Right ventricle myocardium superior (tissue), 1 donor: ENCODE data around the gene CCDC175. TPM values are rescaled to one million over a fixed set of nuclear protein-coding genes. Genes with fewer than 3 reads are reported as not detected.

Experiments
- ATAC-seq: fragments of 200-7000 bp; cut with Tn5 transposase; one replicate; pipeline ENCODE4 v1.9.1; 2020; ENCODE audit warnings: mild to moderate bottlenecking; ENCODE audit not compliant: poor library complexity
- DNase-seq: peaks from one replicate; pipeline ENCODE4 v3.0.0-alpha.2; 2020
- intact Hi-C: fragments of 100-400 bp; cut with DNase I; formaldehyde crosslinking; loops from one replicate; pipeline ENCODE4 v1.11.2; 2022
- long read RNA-seq: library from polyadenylated mRNA; unstranded; transcript quantifications from one replicate; pipeline ENCODE4 v2.0.0, GENCODE V29; 2021
- total RNA-seq: library from RNA; stranded (reverse); fragmentation: NEBNext Ultra II Directional; extraction: Animal tissue kit (Norgen Biotek cat#: 25700); gene quantifications from one replicate; pipeline ENCODE4 v1.2.1, GENCODE V29; 2021
- donor health status: DM: no; HTN: yes; CAD: no; lungs with severe emphysema.

CCDC175 gene
- total RNA-seq = not detected
- long read RNA-seq = 0 reads

GRCh38 chr14:59576332-59577294 lies at the start of gene CCDC175:
Gene CCDC175 (minus strand): TSS chr14:59576812. CDS start chr14:59576775, 37 bp downstream.
- intact Hi-C loops = no loop called here
- ATAC-seq (peak; percentile 97), DNase-seq (peak; percentile 92)

GRCh38 chr14:59622631-59623030 lies 46.0 kb upstream of the CCDC175 start:
- ATAC-seq (no peak), DNase-seq (no peak)
- intact Hi-C loops = no loop called here

DNA sequence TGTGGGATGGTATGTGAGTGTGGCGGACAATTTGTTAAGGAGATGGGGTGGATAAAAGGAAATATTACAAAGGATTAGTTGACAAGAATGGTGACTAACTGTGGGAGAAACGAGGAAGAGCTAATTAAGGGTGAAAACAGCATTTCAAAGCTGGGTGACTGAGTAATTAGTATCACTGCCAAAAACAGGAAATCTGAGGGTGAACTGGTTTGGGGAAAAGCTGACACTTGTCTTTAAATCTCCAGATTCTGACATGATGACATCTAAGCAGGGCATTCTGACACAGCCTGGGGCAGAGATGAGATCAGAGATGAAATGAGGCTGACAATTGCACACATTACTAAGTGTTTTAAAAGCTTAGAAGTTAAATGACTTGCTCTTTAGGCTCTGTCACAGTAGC lies 42.4 kb upstream of the CCDC175 start:
- ATAC-seq (no peak), DNase-seq (no peak)
- intact Hi-C loops = no loop called here

DNA sequence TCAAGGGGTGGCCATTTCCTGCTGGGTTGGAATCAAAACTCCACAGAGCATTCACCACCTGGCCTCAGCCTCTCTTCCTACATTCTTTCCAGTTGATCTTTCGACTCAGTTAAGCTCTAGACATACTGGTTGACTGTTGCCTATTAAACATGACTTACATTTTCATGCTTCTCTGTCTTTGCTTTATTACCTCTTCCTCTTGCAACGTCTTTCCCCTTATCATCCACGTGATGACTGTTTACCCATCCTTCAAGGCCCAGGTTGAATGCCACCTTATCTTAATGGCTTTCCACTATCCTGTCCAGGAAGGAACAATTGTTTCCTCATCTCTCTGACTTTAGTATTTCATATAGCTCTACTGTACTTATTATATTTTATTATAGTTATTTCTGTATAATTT lies 24.4 kb upstream of the CCDC175 start:
- no peak for DNase-seq
- ATAC-seq = no peak
- intact Hi-C loops = no loop called here

GRCh38 chr14:59600211-59600945 lies 23.8 kb upstream of the CCDC175 start:
- intact Hi-C loops = no loop called here
- no peak for ATAC-seq

GRCh38 chr14:59595071-59595470 lies 18.5 kb upstream of the CCDC175 start:
- DNase-seq (no peak), ATAC-seq (no peak)
- intact Hi-C loops = no loop called here

More at GRCh38 chr14:59600211-59600945, 23.8 kb upstream of the CCDC175 start:
- DNase-seq = no peak

DNA sequence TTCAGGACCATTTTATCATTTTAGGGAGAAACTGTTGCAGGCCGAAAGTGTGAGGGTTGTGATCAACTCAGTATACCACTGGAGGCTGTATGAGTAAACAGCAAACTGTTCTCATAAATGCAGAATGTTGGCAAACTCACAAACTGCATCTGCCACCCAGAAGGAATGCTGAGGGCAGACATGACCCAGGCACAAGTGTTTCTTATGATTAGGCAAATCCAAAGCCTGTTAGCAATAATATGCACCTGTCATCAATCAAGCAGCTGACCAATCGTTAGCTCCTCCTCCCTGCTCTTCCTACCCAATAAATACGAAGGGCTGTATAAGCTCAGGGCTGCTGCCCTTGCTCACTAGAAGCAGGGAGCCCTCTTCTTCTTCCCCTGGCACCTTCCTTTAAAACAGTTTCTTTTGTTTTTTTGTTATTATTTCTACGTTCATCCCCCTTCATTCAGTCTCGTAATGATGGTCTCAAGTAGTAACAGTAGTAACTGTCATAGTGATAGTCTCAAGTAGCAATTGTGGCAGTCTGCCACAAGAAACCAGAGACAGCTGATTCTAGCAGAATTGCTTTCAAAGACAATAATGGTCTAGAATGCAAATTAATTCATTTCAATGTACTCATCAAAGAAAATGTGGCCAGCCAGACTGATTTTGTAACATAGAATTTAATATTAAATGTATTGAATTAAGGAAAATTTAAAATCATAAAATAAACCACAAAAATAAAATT lies 15.2 kb upstream of the CCDC175 start:
- intact Hi-C loops = no loop called here
- DNase-seq (no peak), ATAC-seq (no peak)

- DNase-seq (no peak), ATAC-seq (no peak)
- intact Hi-C loops = no loop called here
Observed at GRCh38 chr14:59588101-59588500, 11.5 kb upstream of the CCDC175 start.

DNA sequence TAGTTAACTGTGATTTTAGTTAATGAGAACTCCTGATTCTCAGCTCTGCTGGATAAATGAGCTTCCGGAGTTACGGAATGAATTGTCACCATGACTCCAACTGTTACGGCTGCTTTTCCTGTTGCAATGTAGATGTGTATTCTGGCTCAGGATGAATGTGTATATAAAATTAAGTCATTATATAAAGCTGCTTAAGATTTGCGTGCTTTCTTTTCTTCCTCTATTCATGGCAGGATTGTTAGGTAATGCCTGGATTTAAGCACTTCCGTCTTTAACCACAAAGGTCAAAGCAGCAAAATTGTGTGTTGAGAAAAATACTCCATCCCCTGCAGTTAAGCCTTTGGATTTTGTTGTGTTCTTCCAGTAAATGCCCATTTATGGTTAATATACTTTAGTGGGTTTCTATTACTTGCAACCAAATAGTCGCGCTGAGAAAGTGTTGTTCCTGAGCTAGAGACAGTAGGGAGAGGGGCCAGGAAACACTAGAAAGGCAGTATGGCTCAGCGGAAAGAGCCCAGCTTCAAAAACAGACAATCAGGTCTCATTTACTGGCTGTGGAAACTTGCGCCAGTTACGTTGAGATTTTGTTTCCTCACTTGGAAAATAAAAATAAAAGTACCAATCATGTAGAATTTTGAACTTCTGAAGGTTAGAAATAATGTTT lies 9.4 kb upstream of the CCDC175 start:
- DNase-seq (no peak), ATAC-seq (no peak)
- intact Hi-C loops = no loop called here

DNA sequence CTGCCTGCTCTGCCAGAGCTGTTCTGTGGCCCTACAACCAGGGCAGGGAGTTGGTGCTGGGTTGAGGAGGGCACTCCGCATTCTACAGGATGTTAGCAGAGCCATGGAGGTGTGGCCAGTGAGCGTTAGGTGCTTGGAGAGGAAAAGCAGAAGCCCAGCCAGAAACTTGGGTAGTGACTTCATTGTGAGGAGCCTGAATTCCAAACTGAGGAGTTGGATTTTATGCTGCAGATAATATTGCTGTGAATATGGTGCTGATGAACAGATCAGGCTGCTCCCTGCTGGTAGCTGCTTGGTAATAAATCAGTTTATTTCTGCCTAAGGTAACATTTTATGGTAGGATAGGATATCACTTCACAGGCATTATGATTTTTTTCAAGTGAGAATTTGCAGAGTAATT lies 7.1 kb upstream of the CCDC175 start:
- DNase-seq = no peak
- intact Hi-C loops = no loop called here
- ATAC-seq = no peak

DNA sequence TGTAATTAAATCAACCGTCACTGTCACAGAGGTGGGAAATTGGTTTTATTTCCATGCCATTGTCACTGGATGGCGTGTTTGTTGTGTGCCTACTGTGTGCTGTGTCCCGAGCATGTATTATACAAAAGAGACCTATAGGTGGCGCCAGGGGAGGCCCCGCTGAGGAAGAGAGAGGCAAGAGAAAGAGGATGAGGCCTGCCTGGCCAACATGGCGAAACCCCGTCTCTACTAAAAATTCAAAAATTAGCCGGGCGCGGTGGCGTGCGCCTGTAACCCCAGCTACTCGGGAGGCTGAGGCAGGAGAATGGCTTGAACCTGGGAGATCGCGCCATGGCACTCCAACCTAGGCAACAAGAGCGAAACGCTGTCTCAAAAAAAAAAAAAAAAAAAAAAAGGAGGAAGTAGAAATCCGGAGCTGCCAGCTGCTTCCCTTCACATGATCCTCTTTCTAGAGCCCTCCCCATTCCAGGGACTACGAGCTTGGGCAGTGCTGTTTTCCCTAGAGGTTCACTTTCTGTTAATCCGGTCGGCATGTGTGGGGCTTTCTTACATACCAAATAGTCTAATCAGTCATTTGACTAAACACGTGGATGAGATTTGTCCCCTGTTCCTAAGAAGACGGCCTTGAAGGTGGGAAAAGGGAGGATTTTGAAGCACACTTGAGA lies 6.4 kb upstream of the CCDC175 start:
- intact Hi-C loops = no loop called here
- DNase-seq (no peak), ATAC-seq (peak; percentile 48)

- no peak for DNase-seq
- intact Hi-C loops = no loop called here
- no peak for ATAC-seq
Observed at GRCh38 chr14:59582161-59582560, 5.5 kb upstream of the CCDC175 start.

DNA sequence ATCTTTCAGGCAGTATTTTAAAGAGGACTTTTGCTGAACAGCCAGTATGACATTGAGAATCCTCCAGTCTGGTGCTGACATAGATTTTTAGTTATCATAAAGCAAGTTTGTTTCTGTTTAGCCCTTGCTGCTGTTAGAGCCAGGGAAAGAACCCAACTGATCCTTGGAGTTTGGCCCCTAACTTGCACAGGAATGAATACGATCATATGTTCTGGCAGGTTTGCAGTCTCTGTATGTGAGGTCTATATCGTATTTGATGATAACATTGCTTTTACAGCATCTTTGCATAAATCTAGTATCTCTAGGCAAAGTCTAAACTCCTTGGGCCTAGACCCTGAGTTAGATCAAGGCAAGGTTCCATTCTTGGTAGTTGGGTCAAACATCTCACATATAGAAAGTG lies 4.3 kb upstream of the CCDC175 start:
- intact Hi-C loops = no loop called here
- no peak for ATAC-seq
- DNase-seq = no peak

DNA sequence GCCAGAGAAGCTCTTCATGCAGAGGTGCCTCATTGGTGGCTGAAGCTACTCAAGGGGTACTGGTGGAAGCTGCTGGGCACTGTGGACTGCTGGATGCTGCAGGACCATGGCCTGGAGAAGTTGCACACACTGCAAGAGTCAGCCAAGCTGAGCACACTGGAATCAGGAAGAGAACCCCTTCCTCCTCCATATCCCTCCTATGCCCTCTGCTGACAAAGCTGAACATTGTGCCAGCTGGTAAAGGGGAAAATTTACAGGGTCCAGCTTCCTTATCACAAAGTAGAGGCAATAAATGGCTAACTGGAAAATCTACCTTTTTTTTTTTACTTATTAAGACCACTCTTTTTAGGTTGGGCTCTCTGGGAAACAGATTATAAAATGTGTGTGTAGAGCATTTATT lies 6.5 kb downstream of the CCDC175 start:
- no peak for ATAC-seq
- no peak for DNase-seq
- intact Hi-C loops = no loop called here

DNA sequence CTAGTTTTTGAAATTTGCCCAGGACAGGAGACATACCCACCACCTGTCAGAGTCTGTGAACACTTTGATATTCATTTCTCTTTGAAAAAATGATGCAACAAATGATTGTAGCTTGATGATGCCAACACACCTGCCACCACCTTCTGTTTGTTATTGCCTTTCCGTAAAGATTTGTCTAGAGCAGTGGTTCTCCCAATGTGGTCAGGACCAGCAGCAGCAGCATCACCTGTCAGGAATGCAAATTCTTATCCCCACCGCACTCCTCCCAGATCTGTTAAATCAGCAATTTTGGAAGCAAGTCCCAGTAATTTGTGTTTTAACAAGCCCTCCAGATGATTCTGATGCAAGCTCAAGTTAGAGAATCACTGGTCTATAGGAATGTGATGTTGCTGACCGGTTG lies 9.9 kb downstream of the CCDC175 start:
- intact Hi-C loops = no loop called here
- no peak for DNase-seq
- ATAC-seq = no peak

- intact Hi-C loops = no loop called here
- no peak for ATAC-seq
- no peak for DNase-seq
Observed at GRCh38 chr14:59566296-59566695, 10.3 kb downstream of the CCDC175 start.

DNA sequence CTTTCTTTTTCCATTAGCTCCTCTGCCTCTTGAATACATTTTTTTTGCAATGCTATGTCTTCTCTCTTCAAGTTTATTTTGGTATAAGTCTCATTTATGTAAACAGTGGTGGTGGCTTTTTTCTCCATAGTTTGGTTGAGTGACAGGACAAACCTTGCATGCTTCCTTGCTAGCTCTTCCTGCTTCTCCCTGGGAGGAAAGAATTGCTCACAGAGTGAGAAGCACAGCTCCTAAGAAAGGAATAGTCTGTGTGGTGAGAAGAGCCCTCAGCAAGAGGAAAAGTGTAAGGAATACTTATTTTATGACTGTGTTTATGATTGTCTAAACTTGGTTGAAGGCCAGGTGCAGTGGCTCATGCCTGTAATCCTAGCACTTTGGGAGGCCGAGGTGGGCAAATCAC lies 11.5 kb downstream of the CCDC175 start:
- DNase-seq (no peak), ATAC-seq (no peak)
- intact Hi-C loops = no loop called here

GRCh38 chr14:59564366-59564765 lies 12.2 kb downstream of the CCDC175 start:
- intact Hi-C loops = no loop called here
- DNase-seq (no peak), ATAC-seq (no peak)
